Lower leg skin (tissue), 4 donors: ENCODE measurements around the gene C10orf71. TPM values are rescaled to one million over a fixed set of nuclear protein-coding genes. Genes with fewer than 3 reads are reported as not detected.

Experiments
- DNase-seq, 2 donors: peaks; one replicate each; pipeline ENCODE4 v3.0.0-alpha.2; 2019; ENCODE audit warnings: low spot score in 2 of 2
- H3K4me3 ChIP-seq: fragments of 200-600 bp; sonication (generic); 2 replicates; pipeline ENCODE4 v1.5.1; 2017; ENCODE audit warnings: mild to moderate bottlenecking, low read depth; ENCODE audit not compliant: poor library complexity, severe bottlenecking
- POLR2A ChIP-seq, 2 donors: fragments of 450-650 bp; IDR thresholded peaks; one replicate each; pipeline ENCODE4 v1.6.1; 2016 to 2017; ENCODE audit warnings: antibody characterized with exemption in 2 of 2, mild to moderate bottlenecking in 1 of 2, moderate library complexity in 1 of 2
- WGBS, 2 donors: methylation state at CpG; one replicate each; pipeline ENCODE4 v1.1.5; 2018; 5-methylcytosine and 5-hydroxymethylcytosine counted together
- intact Hi-C: fragments of 100-400 bp; cut with DNase I; formaldehyde crosslinking; loops from one replicate; pipeline ENCODE4 v1.15.0; 2023; ENCODE audit warnings: low total_unique reads
- total RNA-seq, 4 donors: library from RNA; depleted of rRNA; stranded (reverse); fragments of >200 nt; gene quantifications; one replicate each; pipeline ENCODE4 v1.1.0, GENCODE V29; 2016
- TF ChIP-seq, protein P1 (sequence below), 3 donors: fragments of 450-650 bp; IDR thresholded peaks; one replicate each; pipeline ENCODE4 v1.5.1; 2016; ENCODE audit warnings: antibody characterized with exemption in 3 of 3, mild to moderate bottlenecking in 3 of 3, moderate library complexity in 2 of 3

The C10orf71 gene
- total RNA-seq, 4 donors from 2014 or later = not detected

DNA sequence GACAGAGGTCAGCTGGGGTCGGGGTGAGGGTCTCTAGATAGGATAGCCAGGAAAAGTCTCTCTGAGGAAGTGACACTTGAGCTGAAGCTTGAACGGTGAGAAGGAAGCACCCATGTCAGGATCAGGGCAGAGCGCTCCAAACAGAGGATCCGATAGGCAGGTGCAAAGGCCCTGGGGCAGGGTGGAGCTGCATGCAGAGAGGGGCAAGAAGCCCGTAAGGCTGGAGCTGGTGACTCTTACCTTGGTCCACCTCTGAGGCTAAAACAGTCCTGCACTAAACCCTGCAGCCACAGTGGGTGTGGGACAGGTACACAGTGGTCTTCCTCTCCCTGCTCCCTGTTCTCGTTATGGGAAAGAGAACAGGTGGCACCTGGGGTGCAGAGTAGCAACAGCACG, 5.8 kb upstream of the C10orf71 start:
- DNase-seq = no peak
- WGBS, 2 donors = 78 to 82% methylated on average over 7 of the region's 7 CpGs
- TF ChIP-seq, protein P1, sequence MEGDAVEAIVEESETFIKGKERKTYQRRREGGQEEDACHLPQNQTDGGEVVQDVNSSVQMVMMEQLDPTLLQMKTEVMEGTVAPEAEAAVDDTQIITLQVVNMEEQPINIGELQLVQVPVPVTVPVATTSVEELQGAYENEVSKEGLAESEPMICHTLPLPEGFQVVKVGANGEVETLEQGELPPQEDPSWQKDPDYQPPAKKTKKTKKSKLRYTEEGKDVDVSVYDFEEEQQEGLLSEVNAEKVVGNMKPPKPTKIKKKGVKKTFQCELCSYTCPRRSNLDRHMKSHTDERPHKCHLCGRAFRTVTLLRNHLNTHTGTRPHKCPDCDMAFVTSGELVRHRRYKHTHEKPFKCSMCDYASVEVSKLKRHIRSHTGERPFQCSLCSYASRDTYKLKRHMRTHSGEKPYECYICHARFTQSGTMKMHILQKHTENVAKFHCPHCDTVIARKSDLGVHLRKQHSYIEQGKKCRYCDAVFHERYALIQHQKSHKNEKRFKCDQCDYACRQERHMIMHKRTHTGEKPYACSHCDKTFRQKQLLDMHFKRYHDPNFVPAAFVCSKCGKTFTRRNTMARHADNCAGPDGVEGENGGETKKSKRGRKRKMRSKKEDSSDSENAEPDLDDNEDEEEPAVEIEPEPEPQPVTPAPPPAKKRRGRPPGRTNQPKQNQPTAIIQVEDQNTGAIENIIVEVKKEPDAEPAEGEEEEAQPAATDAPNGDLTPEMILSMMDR (IDR thresholded peaks at IDR 0.05) = no peak
- TF ChIP-seq POLR2A (IDR thresholded peaks at IDR 0.05) = no peak
- H3K4me3 ChIP-seq = no peak overlapping the region
- intact Hi-C loops = no loop called here

DNA sequence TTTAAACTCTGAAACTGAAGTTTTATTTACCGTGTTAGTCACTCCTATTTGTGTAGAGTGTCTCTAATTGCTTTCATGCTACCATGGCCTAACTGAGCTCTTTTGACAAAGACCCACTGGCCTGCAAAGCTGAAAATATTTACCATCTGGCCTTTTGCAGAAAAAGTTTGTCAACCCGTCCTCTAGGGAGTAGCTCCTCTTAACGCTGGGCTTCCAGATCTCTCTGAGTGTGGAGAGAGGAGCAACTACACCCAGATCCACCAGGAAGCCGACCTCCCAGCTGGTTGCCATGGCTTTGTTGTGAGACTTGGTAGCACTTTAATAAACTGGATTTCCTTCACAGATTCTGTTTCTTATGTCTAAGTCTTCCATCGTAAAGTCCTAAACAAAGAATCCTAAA, 4.2 kb upstream of the C10orf71 start:
- no peak for DNase-seq
- WGBS, 2 donors = 68 to 76% methylated on average over 5 of the region's 5 CpGs
- H3K4me3 ChIP-seq = no peak overlapping the region
- intact Hi-C loops = no loop called here
- TF ChIP-seq POLR2A (IDR thresholded peaks at IDR 0.05) = no peak
- TF ChIP-seq, protein P1 (IDR thresholded peaks at IDR 0.05) = no peak

DNA sequence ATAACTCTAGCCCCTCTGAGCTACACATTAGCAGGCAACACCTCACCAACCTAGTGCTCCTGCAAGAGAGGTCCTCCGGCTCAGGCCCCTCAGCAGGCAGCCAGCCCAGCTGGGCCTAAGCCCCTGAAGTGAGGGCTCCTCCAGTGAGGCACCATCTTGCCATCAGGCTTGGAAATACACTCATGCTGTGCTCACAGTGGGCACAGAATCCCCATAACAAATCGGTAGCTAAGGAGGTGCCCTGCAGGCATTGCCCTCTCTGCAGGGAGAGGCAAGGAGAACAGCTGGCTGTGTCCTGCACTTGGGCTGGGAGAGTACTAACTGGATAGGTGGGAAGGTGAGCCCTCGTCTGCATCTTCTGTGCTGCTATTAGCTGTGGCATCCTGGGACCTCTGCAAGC, 3.7 kb upstream of the C10orf71 start:
- no peak for DNase-seq
- H3K4me3 ChIP-seq = no peak overlapping the region
- intact Hi-C loops = no loop called here
- 93 to 94% methylated on average over 2 to 3 of the region's 3 CpGs for WGBS, 2 donors
- TF ChIP-seq POLR2A (IDR thresholded peaks at IDR 0.05) = no peak
- TF ChIP-seq, protein P1 (IDR thresholded peaks at IDR 0.05) = no peak

DNA sequence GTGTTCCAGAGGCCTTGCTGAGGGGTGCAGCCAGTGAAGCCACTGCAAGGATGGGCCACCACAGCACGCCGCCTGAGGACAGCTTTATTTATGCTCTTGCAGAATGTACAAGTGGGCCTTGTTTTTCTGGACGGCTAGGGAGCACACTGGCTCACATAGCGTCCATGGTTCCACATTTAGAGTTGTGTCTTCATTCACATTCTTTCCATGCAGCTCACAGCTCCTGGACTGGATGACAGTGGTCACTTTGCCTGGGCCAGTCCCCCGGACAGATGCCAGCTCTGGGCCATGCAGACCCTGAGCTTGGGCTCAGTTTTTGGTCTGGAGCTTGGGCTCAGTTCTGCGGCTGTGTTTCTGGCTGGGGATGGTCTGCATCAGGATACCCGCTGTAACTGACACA, 2.6 kb upstream of the C10orf71 start:
- 88 to 90% methylated on average over 7 of the region's 7 CpGs for WGBS, 2 donors
- no peak overlapping the region for H3K4me3 ChIP-seq
- no peak for TF ChIP-seq POLR2A (IDR thresholded peaks at IDR 0.05)
- TF ChIP-seq, protein P1 (IDR thresholded peaks at IDR 0.05) = no peak
- no peak for DNase-seq
- intact Hi-C loops = no loop called here

DNA sequence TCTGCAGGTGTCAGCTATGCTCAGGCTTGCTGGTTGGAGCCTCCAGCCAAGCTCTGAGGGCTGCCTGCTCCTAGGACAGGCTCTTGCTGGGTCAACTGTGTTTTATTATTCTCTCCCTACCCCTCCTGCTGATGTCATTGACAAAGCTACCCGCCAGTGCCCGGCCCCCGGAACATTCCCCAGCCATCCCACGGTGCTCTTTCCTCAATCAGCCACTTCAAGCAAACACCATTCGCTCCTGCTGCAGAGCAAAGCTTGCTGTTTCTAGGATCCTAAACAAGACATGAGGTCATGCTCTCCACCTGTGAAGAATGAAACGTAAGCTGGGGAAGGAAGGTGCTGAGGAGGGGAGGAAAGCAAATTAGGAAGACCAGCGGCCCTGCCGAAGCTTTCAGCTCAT, 2.1 kb upstream of the C10orf71 start:
- intact Hi-C loops = no loop called here
- 79 to 89% methylated on average over 8 of the region's 8 CpGs for WGBS, 2 donors
- DNase-seq = no peak
- no peak for TF ChIP-seq POLR2A (IDR thresholded peaks at IDR 0.05)
- TF ChIP-seq, protein P1 (IDR thresholded peaks at IDR 0.05) = no peak
- no peak overlapping the region for H3K4me3 ChIP-seq
